Activated naive CD8-positive, alpha-beta T cell treated with anti-CD3 and anti-CD28 coated beads for 36 hours (primary cell): ENCODE results near the gene STX19. TPM values are rescaled to one million over a fixed set of nuclear protein-coding genes. Genes with fewer than 3 reads are reported as not detected.
"Not testable (repeated sequence)": the region's sequence is repeated elsewhere in the genome, so short reads cannot be mapped to it uniquely, and the experiment has no call there.

Experiments
- DNase-seq: peaks from one replicate; pipeline ENCODE4 v3.0.0; 2021
- H3K27ac Mint-ChIP-seq: one replicate; pipeline ENCODE4 v1.8.0; 2022; ENCODE audit warnings: mild to moderate bottlenecking, moderate library complexity, mixed read lengths
- H3K27me3 Mint-ChIP-seq: one replicate; pipeline ENCODE4 v1.8.0; 2022; ENCODE audit warnings: mild to moderate bottlenecking, mixed read lengths
- H3K36me3 Mint-ChIP-seq: one replicate; pipeline ENCODE4 v1.8.0; 2021; ENCODE audit warnings: mild to moderate bottlenecking, mixed read lengths
- H3K4me1 Mint-ChIP-seq: one replicate; pipeline ENCODE4 v1.8.0; 2021; ENCODE audit warnings: mixed read lengths
- H3K4me3 Mint-ChIP-seq: one replicate; pipeline ENCODE4 v1.8.0; 2022; ENCODE audit warnings: mild to moderate bottlenecking, moderate library complexity, mixed read lengths
- H3K9me3 Mint-ChIP-seq: one replicate; pipeline ENCODE4 v1.8.0; 2022; ENCODE audit warnings: mixed read lengths
- total RNA-seq, 2 experiments: library from RNA; stranded (reverse); gene quantifications; one replicate each; pipeline ENCODE4 v1.2.3, GENCODE V29; 2021

Gene STX19
- total RNA-seq, 2 experiments from 2014 or later = not detected

DNA sequence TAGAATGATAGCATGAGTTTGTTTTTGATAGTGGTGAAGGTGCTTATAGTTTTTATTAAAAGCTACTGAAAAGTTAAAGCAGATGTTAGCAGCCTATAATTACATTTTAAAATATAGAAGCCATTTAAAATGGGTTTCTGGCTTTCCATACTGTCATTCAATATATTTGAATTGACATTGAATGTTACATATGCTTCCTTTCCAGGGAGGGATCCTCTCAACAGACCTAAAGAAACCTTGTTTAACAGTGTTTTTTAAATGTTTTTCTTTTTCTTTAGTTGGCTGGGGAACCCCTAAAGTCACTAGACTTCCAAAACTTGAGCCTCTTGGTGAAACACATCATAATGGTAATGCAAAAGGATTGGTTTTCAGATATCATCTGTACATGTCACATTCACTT is 22.1 kb upstream of the STX19 start:
- Mint-ChIP-seq H3K4me1 (no peaks in the 10 kb centered on the region), H3K36me3 (no peaks in the 10 kb centered on the region), H3K27ac (no peak overlapping the region), H3K27me3 (no peaks in the 10 kb centered on the region), H3K4me3 (no peak overlapping the region), H3K9me3 (no peaks in the 10 kb centered on the region)
- DNase-seq = no peak

DNA sequence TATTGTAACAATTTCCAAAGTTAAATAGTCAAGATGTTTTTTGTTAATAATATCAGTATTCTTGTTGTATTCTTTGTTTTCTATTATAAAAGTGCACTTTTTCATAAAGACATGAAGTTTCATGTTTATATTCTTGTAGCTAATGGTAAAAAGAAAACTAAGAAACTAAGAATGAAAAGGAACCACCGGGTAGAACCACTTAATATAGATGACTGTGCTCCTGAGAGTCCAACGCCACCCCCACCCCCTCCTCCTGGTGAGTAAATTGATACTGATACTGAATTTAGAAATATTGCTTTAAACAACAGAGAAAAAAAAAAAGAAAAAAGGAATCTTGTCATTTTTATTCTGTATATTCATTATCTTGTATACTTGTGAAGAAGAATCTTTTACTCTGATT is 20.9 kb upstream of the STX19 start:
- H3K9me3 Mint-ChIP-seq = no peaks in the 10 kb centered on the region
- H3K36me3 Mint-ChIP-seq = peaks cover 6% of the 10 kb centered on the region
- H3K4me1 Mint-ChIP-seq = no peaks in the 10 kb centered on the region
- DNase-seq = no peak
- H3K4me3 Mint-ChIP-seq = no peak overlapping the region
- no peaks in the 10 kb centered on the region for H3K27me3 Mint-ChIP-seq
- H3K27ac Mint-ChIP-seq = no peak overlapping the region

DNA sequence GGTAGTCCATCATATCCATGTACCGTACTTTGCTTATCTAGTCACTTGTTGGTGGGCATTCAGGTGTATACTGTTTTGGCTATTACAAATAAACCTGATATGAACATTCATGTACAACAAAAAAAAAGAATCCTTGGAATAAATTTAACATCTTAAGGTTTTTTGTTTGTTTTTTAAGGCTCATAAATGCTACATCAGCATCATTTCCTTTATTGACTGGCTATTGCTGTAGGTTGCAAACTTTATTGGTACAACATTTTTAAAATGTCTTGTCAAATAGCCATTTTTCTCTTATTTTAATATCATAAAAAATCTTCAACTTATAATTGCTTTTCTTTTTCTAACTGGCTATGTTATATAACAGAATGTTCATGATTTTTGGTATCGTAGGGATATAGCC is 18.1 kb upstream of the STX19 start:
- H3K27ac Mint-ChIP-seq = no peak overlapping the region
- DNase-seq = no peak
- no peaks in the 10 kb centered on the region for H3K27me3 Mint-ChIP-seq
- H3K9me3 Mint-ChIP-seq = no peaks in the 10 kb centered on the region
- H3K4me1 Mint-ChIP-seq = peaks cover 5% of the 10 kb centered on the region
- peaks cover 15% of the 10 kb centered on the region for H3K36me3 Mint-ChIP-seq
- no peak overlapping the region for H3K4me3 Mint-ChIP-seq

DNA sequence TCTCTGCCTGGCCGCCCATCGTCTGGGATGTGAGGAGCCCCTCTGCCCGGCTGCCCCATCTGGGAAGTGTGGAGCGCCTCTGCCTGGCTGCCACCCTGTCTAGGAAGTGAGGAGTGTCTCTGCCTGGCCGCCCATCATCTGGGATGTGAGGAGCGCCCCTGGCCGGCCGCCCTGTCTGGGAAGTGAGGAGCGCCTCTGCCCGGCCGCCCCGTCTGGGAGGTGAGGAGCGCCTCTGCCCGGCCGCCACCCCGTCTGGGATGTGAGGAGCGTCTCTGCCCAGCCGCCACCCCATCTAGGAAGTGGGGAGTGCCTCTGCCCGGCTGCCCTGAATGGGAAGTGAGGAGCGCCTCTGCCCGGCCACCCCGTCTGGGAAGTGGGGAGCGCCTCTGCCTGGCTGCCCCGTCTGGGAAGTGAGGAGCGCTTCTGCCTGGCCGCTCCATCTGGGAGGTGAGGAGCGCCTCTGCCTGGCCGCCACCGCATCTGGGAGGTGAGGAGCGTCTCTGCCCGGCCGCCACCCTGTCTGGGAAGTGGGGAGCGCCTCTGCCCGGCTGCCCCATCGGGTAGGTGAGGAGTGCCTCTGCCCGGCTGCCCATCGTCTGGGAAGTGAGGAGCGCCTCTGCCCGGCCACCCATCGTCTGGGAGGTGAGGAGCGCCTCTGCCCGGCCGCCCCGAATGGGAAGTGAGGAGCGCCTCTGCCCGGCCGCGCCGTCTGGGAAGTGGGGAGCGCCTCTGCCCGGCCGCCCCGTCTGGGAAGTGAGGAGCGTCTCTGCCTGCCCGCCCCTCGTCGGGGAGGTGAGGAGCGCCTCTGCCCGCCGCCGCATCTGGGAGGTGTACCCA is 15.9 kb upstream of the STX19 start:
- peaks cover 15% of the 10 kb centered on the region for H3K36me3 Mint-ChIP-seq
- H3K4me3 Mint-ChIP-seq, H3K27me3 Mint-ChIP-seq, H3K9me3 Mint-ChIP-seq, H3K27ac Mint-ChIP-seq, DNase-seq, H3K4me1 Mint-ChIP-seq: not testable (repeated sequence)

DNA sequence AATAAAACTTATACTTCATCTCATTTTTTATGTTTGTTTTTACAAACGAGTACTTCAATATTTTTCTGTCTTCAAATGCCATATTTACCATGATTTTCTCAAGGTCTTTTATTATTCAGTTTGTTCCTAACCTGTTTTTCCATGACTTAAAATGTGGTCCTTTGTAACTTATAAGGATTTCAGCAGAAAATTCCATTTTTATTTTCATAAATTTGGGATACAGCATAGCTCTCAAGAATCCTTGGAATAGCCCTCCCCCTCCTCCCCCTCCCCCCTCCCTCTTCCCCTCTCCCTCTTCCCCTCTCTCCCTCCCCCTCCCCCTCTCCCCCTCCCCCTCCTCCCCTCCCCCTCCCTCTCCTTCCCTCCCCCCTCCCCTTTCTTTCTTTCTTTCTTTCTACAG is 14.9 kb upstream of the STX19 start:
- H3K4me1 Mint-ChIP-seq = peaks cover 5% of the 10 kb centered on the region
- no peak for DNase-seq
- H3K9me3 Mint-ChIP-seq = no peaks in the 10 kb centered on the region
- peaks cover 15% of the 10 kb centered on the region for H3K36me3 Mint-ChIP-seq
- H3K27ac Mint-ChIP-seq = no peak overlapping the region
- no peak overlapping the region for H3K4me3 Mint-ChIP-seq
- H3K27me3 Mint-ChIP-seq = no peaks in the 10 kb centered on the region

DNA sequence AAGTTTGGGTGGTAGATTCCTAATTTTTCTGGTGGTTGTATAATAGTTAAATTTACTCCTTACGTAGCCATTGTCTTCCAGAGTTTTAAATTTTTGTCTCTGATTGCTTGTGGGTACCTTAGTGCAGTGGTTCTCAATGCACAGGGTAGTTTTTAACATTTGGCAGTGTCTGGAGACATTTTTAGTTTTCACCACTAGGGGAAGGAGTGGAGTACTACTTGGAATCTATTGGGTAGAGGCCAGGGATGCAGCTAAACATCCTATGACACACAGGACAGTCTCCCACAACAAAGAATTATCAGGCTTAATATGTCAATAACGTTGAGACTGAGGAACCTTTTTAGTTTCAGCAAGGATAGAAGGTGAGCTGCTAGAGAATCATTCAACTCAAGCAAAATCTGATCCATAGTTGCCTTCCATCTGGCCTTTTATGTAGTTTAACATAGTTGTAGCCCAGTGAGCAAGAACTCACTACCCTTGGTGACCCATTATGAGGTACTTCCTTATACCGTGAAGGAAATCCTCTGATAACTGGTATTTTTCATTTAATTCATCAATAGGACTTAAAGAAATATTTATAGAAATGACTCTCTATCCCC is 8.6 kb upstream of the STX19 start:
- Mint-ChIP-seq H3K4me1 (no peaks in the 10 kb centered on the region), H3K4me3 (no peak overlapping the region), H3K27ac (no peak overlapping the region), H3K36me3 (peaks cover under 1% of the 10 kb centered on the region), H3K9me3 (no peaks in the 10 kb centered on the region), H3K27me3 (no peaks in the 10 kb centered on the region)
- no peak for DNase-seq

DNA sequence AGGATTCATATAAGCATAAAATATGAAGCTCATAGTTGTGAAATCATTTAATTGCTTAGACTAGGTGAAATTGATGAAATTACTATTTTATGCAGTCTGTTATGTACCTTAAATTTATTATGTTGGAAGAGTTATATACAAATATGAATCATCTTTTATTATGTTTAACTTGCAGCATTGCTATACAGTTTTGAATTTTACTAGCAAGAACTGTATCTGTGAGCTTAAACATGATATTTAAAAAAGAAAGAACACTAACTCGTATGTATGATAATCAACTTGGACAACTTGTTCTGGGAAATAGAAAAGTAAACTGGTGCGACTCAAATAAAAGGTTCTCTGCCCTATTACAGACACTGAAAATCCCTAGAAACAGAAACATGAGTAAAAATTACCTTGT is 1.8 kb downstream of the STX19 start:
- Mint-ChIP-seq H3K36me3 (no peaks in the 10 kb centered on the region), H3K4me3 (no peak overlapping the region), H3K9me3 (no peaks in the 10 kb centered on the region), H3K27ac (no peak overlapping the region), H3K4me1 (no peaks in the 10 kb centered on the region), H3K27me3 (no peaks in the 10 kb centered on the region)
- no peak for DNase-seq

DNA sequence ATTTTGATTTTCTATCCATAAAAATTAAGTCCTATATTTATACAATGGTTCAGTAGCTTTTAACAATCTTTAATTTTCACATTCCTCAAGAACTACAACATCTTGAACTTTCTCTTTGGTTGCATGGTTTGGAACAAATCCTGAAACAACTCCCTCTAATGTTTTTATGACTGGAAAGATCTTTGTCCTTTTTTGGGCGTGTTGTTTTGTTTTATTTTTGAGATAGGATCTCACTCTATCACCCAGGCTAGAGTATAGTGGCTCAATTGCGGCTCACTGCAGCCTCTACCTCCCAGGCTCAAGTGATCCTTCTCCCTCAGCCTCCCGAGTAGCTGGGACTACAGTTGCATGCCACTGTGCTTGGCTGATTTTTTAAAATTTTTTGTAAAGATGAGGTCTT is 4.0 kb downstream of the STX19 start:
- Mint-ChIP-seq H3K36me3 (no peaks in the 10 kb centered on the region), H3K4me1 (no peaks in the 10 kb centered on the region), H3K27ac (no peak overlapping the region), H3K9me3 (no peaks in the 10 kb centered on the region), H3K4me3 (no peak overlapping the region), H3K27me3 (no peaks in the 10 kb centered on the region)
- DNase-seq = no peak

DNA sequence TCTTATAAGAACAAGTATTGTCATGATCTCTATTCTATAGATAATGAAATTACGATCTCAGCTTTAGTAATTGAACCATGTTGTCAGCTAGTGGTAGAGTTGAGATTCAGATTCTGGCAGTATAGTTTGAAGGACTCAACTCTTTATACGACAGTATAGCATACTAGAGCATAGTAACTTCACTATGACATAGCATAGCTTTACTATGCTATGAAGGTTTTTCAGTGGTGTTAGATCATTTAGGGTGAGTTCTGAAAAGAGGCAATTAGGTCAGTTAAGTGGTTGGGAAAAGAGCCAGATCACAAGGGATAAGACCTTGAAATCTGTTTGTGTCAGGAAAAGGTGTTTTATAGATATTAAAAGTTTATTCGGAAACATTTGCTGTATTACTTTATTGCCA is 8.1 kb downstream of the STX19 start:
- Mint-ChIP-seq H3K36me3 (no peaks in the 10 kb centered on the region), H3K4me3 (no peak overlapping the region), H3K9me3 (no peaks in the 10 kb centered on the region), H3K27ac (no peak overlapping the region), H3K4me1 (no peaks in the 10 kb centered on the region), H3K27me3 (no peaks in the 10 kb centered on the region)
- DNase-seq = no peak

DNA sequence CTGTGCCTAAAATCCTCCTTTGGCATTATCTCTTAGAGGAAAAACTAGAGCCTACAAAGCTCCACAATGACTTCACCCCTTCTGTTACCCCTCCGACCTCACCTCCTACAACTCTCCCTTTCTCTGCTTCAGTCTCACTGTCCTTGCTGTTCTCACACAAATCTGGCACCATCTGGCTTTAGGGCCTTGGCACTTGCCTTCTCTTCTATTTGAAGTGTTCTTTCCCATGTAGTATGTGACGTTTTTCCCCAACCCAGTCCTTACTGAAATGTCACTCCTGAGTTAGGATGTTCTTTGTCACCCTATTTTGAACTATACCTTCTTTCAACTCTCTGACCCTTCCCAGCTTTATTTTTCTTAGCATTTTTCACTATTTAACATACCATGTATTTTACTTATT is 8.7 kb downstream of the STX19 start:
- Mint-ChIP-seq H3K36me3 (peaks cover 5% of the 10 kb centered on the region), H3K4me3 (no peak overlapping the region), H3K27me3 (no peaks in the 10 kb centered on the region), H3K4me1 (peaks cover 6% of the 10 kb centered on the region), H3K9me3 (no peaks in the 10 kb centered on the region), H3K27ac (no peak overlapping the region)
- no peak for DNase-seq

DNA sequence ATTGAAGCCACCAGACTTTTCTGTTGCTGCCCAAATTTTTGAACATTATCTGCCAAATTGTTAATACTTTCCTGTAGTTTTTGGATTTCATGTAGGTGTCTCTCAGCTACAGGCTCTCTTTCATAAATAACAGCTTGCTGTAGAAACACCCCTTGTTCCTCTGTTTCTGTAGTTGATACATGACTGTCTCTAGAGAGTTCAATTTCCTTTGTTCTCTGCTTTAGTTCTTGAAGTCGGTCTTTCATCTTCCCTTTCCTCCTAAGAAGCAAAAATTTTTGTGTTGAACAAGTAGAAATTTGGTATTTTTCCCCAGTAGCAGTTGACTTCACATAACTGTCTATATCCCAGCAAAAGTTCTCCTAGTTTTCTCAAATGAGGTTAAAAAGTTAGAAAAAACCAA is 13.4 kb downstream of the STX19 start:
- peak overlapping the region; percentile 52 for H3K27ac Mint-ChIP-seq
- no peaks in the 10 kb centered on the region for H3K27me3 Mint-ChIP-seq
- H3K36me3 Mint-ChIP-seq = peaks cover 15% of the 10 kb centered on the region
- no peaks in the 10 kb centered on the region for H3K9me3 Mint-ChIP-seq
- peaks cover 25% of the 10 kb centered on the region for H3K4me1 Mint-ChIP-seq
- DNase-seq = no peak
- no peak overlapping the region for H3K4me3 Mint-ChIP-seq

DNA sequence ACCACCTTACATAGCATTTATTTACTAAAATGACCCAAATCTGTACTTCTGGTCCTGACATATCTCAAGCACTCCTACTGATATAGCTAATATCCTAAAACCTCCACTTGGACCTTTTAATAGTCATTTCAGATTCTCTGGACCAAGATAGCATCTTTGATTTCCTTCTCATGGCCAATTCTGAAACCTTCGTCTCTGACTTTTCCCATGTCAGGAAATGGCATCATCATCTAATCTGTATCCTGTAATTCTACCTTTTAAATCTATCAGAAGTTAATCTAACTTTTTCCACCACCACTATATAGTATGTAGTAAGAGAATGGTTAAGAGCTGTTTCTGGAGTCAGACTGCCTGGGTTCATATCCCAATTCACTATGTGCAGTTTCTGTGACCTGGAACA is 16.2 kb downstream of the STX19 start:
- no peak for DNase-seq
- Mint-ChIP-seq H3K27ac (peak overlapping the region; percentile 82), H3K9me3 (no peaks in the 10 kb centered on the region), H3K36me3 (peaks cover 15% of the 10 kb centered on the region), H3K27me3 (no peaks in the 10 kb centered on the region), H3K4me1 (peaks cover 37% of the 10 kb centered on the region), H3K4me3 (peak overlapping the region; percentile 32)

DNA sequence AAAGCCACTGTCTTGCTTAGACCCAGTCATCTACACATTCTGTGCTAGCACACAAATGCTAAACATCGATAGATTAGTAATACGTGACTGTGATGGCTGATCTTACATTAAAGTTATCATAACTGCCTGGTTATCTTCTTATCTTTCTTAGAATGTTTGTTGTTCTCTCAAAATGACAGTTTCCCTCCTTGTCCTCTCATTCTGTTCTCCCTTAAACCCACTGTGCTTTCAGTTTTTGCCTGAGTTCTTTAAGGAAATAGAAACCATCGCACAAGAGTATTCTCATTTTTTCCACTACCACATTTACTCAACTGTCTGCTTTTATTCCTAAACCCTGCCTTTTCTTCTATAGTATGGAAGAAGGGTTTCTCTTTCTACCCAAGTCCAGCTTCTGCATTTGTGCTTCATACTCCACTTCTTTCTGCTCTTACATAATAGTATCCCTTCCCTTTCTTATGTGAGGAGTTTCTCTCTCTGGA is 17.1 kb downstream of the STX19 start:
- no peak for DNase-seq
- Mint-ChIP-seq H3K27ac (peak overlapping the region; percentile 82), H3K36me3 (peaks cover 15% of the 10 kb centered on the region), H3K27me3 (no peaks in the 10 kb centered on the region), H3K4me3 (peak overlapping the region; percentile 37), H3K4me1 (peaks cover 37% of the 10 kb centered on the region), H3K9me3 (no peaks in the 10 kb centered on the region)

DNA sequence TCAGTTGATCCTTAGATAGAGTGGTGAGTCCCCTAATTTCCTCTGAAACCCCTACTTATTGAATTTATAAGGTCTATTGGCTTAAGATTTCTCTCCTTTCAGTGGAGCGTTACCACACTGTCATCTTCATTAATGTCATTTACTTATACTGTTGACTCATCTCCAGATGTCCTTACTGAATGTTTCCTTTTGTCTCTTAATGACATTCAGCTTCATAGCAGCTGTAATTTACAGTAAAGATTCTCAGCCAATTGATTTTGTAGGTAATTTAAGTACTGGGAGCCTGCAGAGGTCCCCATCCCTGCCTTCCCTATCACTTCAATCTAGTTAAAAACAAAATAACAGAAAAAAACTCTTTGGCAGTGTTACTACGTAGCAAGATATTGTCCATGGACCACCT is 18.8 kb downstream of the STX19 start:
- Mint-ChIP-seq H3K27ac (no peak overlapping the region), H3K4me1 (peaks cover 30% of the 10 kb centered on the region), H3K36me3 (peaks cover 10% of the 10 kb centered on the region), H3K4me3 (no peak overlapping the region), H3K9me3 (no peaks in the 10 kb centered on the region), H3K27me3 (no peaks in the 10 kb centered on the region)
- no peak for DNase-seq

DNA sequence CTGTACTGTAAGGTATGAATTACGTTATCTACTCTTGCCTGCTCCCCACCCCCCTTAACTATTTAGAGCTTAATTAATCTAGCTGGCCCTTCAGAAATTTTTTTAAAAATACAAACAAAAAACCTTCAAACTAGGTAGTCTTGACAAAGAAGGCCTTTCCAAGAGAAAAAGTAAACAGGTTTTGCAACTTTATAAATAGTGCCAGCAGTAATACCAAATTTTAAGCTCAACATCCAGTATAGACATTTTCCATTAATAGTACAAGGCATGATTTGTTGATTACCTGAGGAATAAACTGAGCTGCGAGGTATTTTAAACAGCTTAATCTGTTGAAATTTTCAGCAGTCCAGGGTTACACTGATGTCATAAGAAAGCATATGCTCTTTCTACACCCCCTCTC is 20.1 kb downstream of the STX19 start:
- Mint-ChIP-seq H3K4me1 (peaks cover 32% of the 10 kb centered on the region), H3K27ac (no peak overlapping the region), H3K9me3 (no peaks in the 10 kb centered on the region), H3K4me3 (no peak overlapping the region), H3K36me3 (peaks cover 9% of the 10 kb centered on the region), H3K27me3 (no peaks in the 10 kb centered on the region)
- no peak for DNase-seq
